CD4-positive, CD25-positive, alpha-beta regulatory T cell (primary cell): ENCODE measurements around the gene NKD1. TPM values are rescaled to one million over a fixed set of nuclear protein-coding genes. Genes with fewer than 3 reads are reported as not detected.

ENCODE experiments used
- ATAC-seq, 2 donors: fragments of 150-1000 bp; cut with Tn5 transposase; one replicate each; pipeline ENCODE4 v1.10.0; 2021; ENCODE audit warnings: low read depth in 2 of 2, moderate number of reproducible peaks in 2 of 2, moderate library complexity in 1 of 2
- DNase-seq, 3 donors: peaks; one replicate each; pipeline versions ENCODE4 v3.0.0 to v3.0.0-alpha.2; 2012 to 2022; ENCODE audit warnings: mixed read lengths in 1 of 3
- H3K27ac ChIP-seq: one replicate; pipeline ENCODE4 v1.7.0; 2013; ENCODE audit warnings: mild to moderate bottlenecking, low read length; ENCODE audit not compliant: insufficient read depth, poor library complexity, severe bottlenecking
- H3K27me3 ChIP-seq: one replicate; pipeline ENCODE4 v1.7.0; 2013; ENCODE audit warnings: low read length; ENCODE audit not compliant: control insufficient read depth, insufficient read depth
- H3K36me3 ChIP-seq: one replicate; pipeline ENCODE4 v1.7.0; 2013; ENCODE audit warnings: mild to moderate bottlenecking, low read length, moderate library complexity; ENCODE audit not compliant: control insufficient read depth, insufficient read depth
- H3K4me1 ChIP-seq: 2 replicates; pipeline ENCODE4 v1.7.0; 2013; ENCODE audit warnings: mild to moderate bottlenecking, low read length; ENCODE audit not compliant: insufficient read depth, control insufficient read depth, poor library complexity, severe bottlenecking
- H3K4me3 ChIP-seq: one replicate; pipeline ENCODE4 v1.7.0; 2013; ENCODE audit warnings: low read depth, mild to moderate bottlenecking, low read length, moderate library complexity
- H3K9me3 ChIP-seq, 2 experiments: 1 replicate in 1 of 2; 2 replicates in 1 of 2; pipeline ENCODE4 v1.7.0; 2013; ENCODE audit warnings: low read length in 2 of 2, mild to moderate bottlenecking in 1 of 2, moderate library complexity in 1 of 2; ENCODE audit not compliant: control insufficient read depth in 2 of 2
- H3K27ac Mint-ChIP-seq, 3 donors: one replicate each; pipeline ENCODE4 v1.8.0; 2020 to 2022; ENCODE audit warnings: mild to moderate bottlenecking in 3 of 3, mixed read lengths in 3 of 3, moderate library complexity in 2 of 3
- H3K27me3 Mint-ChIP-seq: one replicate; pipeline ENCODE4 v1.8.0; 2022; ENCODE audit warnings: mild to moderate bottlenecking, mixed read lengths
- H3K36me3 Mint-ChIP-seq: one replicate; pipeline ENCODE4 v1.8.0; 2020; ENCODE audit warnings: mixed read lengths
- H3K4me1 Mint-ChIP-seq, 4 donors: one replicate each; pipeline ENCODE4 v1.8.0; 2020 to 2022; ENCODE audit warnings: mixed read lengths in 4 of 4, mild to moderate bottlenecking in 1 of 4
- H3K4me3 Mint-ChIP-seq, 4 donors: one replicate each; pipeline ENCODE4 v1.8.0; 2020 to 2022; ENCODE audit warnings: mild to moderate bottlenecking in 4 of 4, mixed read lengths in 4 of 4, moderate library complexity in 3 of 4
- H3K9me3 Mint-ChIP-seq, 7 donors: one replicate each; pipeline ENCODE4 v1.8.0; 2020 to 2022; ENCODE audit warnings: mixed read lengths in 7 of 7, mild to moderate bottlenecking in 3 of 7, moderate library complexity in 2 of 7
- polyA plus RNA-seq, 4 donors: library from polyadenylated mRNA; unstranded; fragments of 300-500 nt; fragmentation: Illumina TruSeq; gene quantifications; one replicate each; pipeline ENCODE4 v1.2.3, GENCODE V29; 2021
- total RNA-seq: library from RNA; stranded (reverse); gene quantifications from one replicate; pipeline ENCODE4 v1.2.3, GENCODE V29; 2022

NKD1 gene
- total and polyA plus RNA-seq, 5 donors from 2014 or later = 0.10 to 2.4 (median 0.65) TPM; not detected in 1

DNA sequence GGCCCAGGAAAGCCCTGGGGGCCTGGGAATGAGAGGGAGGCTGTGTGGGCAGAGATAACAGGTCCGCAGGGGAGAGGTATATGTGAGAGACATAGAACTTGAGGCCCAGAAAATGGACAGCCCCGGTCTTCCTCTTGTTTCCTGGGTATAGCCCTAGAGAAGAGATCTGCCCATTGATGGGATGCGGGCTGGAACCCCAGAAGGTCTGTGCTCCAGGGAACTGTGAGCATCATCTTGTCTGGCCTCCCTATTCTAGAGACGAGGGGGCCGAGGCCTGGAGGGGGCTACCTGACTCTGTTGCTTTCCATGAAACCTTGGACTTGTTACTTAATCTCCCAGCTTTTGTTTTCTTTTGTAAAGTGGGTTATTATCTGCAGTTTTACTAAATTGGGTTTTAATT is 53.9 kb downstream of the NKD1 start:
- no peaks in the 10 kb centered on the region for H3K27me3 ChIP-seq
- peak overlapping the region in 2 of 4 donors; percentile 37 to 80 for H3K4me3 Mint-ChIP-seq
- H3K27ac Mint-ChIP-seq = peak overlapping the region; percentile 70 to 89 (median 85)
- no peak overlapping the region for H3K27ac ChIP-seq
- H3K9me3 Mint-ChIP-seq = no peaks in the 10 kb centered on the region
- no peaks in the 10 kb centered on the region for H3K9me3 ChIP-seq
- no peak overlapping the region for H3K4me3 ChIP-seq
- ATAC-seq = no peak
- no peaks in the 10 kb centered on the region for H3K36me3 Mint-ChIP-seq
- H3K36me3 ChIP-seq = no peaks in the 10 kb centered on the region
- H3K4me1 Mint-ChIP-seq = peaks cover 3 to 31% (median 7%) of the 10 kb centered on the region in 4 donors
- no peaks in the 10 kb centered on the region for H3K27me3 Mint-ChIP-seq
- no peak for DNase-seq
- peaks cover 12% of the 10 kb centered on the region for H3K4me1 ChIP-seq

GRCh38 chr16:50602531-50603205 is 54.5 kb downstream of the NKD1 start:
- no peaks in the 10 kb centered on the region for H3K9me3 Mint-ChIP-seq
- H3K36me3 Mint-ChIP-seq = peaks cover 1% of the 10 kb centered on the region
- peaks cover 3 to 31% (median 7%) of the 10 kb centered on the region in 4 donors for H3K4me1 Mint-ChIP-seq
- ATAC-seq (peak; percentile 72 to 78), DNase-seq (peak in 1 of 3 donors; percentile 25)
- Histone ChIP-seq H3K4me1 (peaks cover 12% of the 10 kb centered on the region), H3K36me3 (no peaks in the 10 kb centered on the region), H3K9me3 (no peaks in the 10 kb centered on the region), H3K4me3 (no peak overlapping the region), H3K27me3 (no peaks in the 10 kb centered on the region), H3K27ac (no peak overlapping the region)
- peak overlapping the region; percentile 63 to 85 (median 66) for H3K27ac Mint-ChIP-seq
- H3K4me3 Mint-ChIP-seq = peak overlapping the region in 2 of 4 donors; percentile 37 to 80
- H3K27me3 Mint-ChIP-seq = no peaks in the 10 kb centered on the region

- Histone ChIP-seq H3K27me3 (no peaks in the 10 kb centered on the region), H3K4me3 (no peak overlapping the region), H3K9me3 (no peaks in the 10 kb centered on the region), H3K4me1 (peaks cover 12% of the 10 kb centered on the region), H3K27ac (no peak overlapping the region), H3K36me3 (no peaks in the 10 kb centered on the region)
- H3K27me3 Mint-ChIP-seq = no peaks in the 10 kb centered on the region
- no peaks in the 10 kb centered on the region for H3K9me3 Mint-ChIP-seq
- ATAC-seq (no peak), DNase-seq (no peak)
- peaks cover 6% of the 10 kb centered on the region for H3K36me3 Mint-ChIP-seq
- H3K27ac Mint-ChIP-seq = peak overlapping the region; percentile 39 to 85 (median 56)
- peaks cover 3 to 31% (median 7%) of the 10 kb centered on the region in 4 donors for H3K4me1 Mint-ChIP-seq
- H3K4me3 Mint-ChIP-seq = no peak overlapping the region
Measured at GRCh38 chr16:50603206-50604064, 55.2 kb downstream of the NKD1 start.

GRCh38 chr16:50604065-50604418 is 55.8 kb downstream of the NKD1 start:
- peaks cover 3 to 31% (median 7%) of the 10 kb centered on the region in 4 donors for H3K4me1 Mint-ChIP-seq
- no peaks in the 10 kb centered on the region for H3K27me3 Mint-ChIP-seq
- H3K36me3 Mint-ChIP-seq = peaks cover 6% of the 10 kb centered on the region
- H3K9me3 Mint-ChIP-seq = no peaks in the 10 kb centered on the region
- Histone ChIP-seq H3K27me3 (no peaks in the 10 kb centered on the region), H3K27ac (no peak overlapping the region), H3K4me1 (peaks cover 12% of the 10 kb centered on the region), H3K4me3 (no peak overlapping the region), H3K9me3 (no peaks in the 10 kb centered on the region), H3K36me3 (no peaks in the 10 kb centered on the region)
- no peak overlapping the region for H3K4me3 Mint-ChIP-seq
- DNase-seq (no peak), ATAC-seq (no peak)
- H3K27ac Mint-ChIP-seq = peak overlapping the region in 1 of 3 donors; percentile 12

DNA sequence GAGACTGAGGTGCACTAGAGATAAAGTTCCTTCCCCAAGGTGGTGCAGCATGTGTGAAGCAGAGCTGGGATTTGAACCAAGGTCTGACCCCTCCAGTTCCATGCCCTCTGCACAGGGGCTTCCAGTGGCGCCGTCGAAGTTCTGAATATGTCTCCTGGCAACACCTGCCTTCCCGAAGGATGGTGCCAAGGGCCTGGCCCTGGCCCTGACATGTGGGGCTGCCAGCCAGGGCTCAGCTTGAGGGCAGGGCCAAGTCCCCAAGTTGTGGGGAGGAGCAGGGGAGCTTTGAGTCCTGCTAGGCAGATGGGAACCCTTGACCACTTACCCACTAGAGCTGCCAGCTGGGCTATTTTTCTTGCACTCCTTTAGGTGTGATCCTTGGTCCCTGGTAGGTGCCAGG is 56.4 kb downstream of the NKD1 start:
- Mint-ChIP-seq H3K4me3 (no peak overlapping the region), H3K4me1 (peaks cover 3 to 31% (median 7%) of the 10 kb centered on the region in 4 donors), H3K27ac (no peak overlapping the region), H3K9me3 (no peaks in the 10 kb centered on the region), H3K36me3 (peaks cover 6% of the 10 kb centered on the region), H3K27me3 (no peaks in the 10 kb centered on the region)
- H3K4me1 ChIP-seq = peaks cover 12% of the 10 kb centered on the region
- DNase-seq (no peak), ATAC-seq (no peak)
- no peak overlapping the region for H3K27ac ChIP-seq
- no peaks in the 10 kb centered on the region for H3K9me3 ChIP-seq
- no peaks in the 10 kb centered on the region for H3K36me3 ChIP-seq
- no peaks in the 10 kb centered on the region for H3K27me3 ChIP-seq
- no peak overlapping the region for H3K4me3 ChIP-seq

DNA sequence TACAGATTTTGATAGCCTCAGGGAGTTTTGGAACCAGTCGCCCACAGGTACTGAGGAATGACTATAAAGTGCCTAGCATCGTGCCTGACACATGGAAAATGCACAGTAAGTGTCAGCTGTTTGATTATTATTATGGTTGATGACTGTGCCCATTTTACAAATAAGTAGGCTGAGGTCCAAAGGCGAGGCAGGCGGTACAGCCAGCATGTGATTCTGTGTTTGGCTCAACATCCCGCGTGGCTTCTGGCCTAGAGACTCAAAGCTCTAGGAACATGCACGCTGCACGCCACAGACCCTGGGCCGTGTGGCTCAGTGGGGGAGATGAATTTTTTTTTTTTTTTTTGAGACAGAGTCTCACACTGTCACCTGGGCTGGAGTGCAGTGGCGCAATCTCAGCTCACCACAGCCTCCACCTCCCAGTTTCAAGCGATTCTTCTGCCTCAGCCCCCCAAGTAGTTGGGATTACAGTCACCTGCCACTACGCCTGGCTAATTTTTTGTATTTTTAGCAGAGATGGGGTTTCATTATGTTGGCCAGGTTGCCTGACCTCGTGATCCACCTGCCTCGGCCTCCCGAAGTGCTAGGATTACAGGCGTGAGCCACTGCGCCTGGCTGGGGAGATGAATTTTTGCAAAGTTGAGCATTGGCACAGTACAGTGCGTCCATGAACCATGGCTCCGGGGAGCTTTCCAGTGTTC is 57.7 kb downstream of the NKD1 start:
- Histone ChIP-seq H3K4me3 (no peak overlapping the region), H3K9me3 (no peaks in the 10 kb centered on the region), H3K27me3 (no peaks in the 10 kb centered on the region), H3K4me1 (peaks cover 12% of the 10 kb centered on the region), H3K27ac (no peak overlapping the region), H3K36me3 (no peaks in the 10 kb centered on the region)
- Mint-ChIP-seq H3K4me3 (no peak overlapping the region), H3K4me1 (peaks cover 0 to 27% (median 7%) of the 10 kb centered on the region in 4 donors), H3K9me3 (no peaks in the 10 kb centered on the region), H3K27me3 (no peaks in the 10 kb centered on the region), H3K27ac (peak overlapping the region in 2 of 3 donors; percentile 42 to 63), H3K36me3 (peaks cover 6% of the 10 kb centered on the region)
- DNase-seq (no peak), ATAC-seq (no peak)

GRCh38 chr16:50606431-50607050 is 58.3 kb downstream of the NKD1 start:
- DNase-seq = no peak
- H3K4me3 Mint-ChIP-seq = no peak overlapping the region
- Histone ChIP-seq H3K4me3 (no peak overlapping the region), H3K36me3 (no peaks in the 10 kb centered on the region), H3K27me3 (no peaks in the 10 kb centered on the region), H3K4me1 (peaks cover 12% of the 10 kb centered on the region), H3K9me3 (no peaks in the 10 kb centered on the region), H3K27ac (no peak overlapping the region)
- peaks cover 8% of the 10 kb centered on the region for H3K36me3 Mint-ChIP-seq
- H3K9me3 Mint-ChIP-seq = no peaks in the 10 kb centered on the region
- ATAC-seq = no peak
- H3K27me3 Mint-ChIP-seq = no peaks in the 10 kb centered on the region
- no peak overlapping the region for H3K27ac Mint-ChIP-seq
- peaks cover 0 to 26% (median 8%) of the 10 kb centered on the region in 4 donors for H3K4me1 Mint-ChIP-seq
